BLaER1 (cell line): ENCODE data around the gene SLC7A10.
"Not testable (repeated sequence)": the region's sequence is repeated elsewhere in the genome, so short reads cannot be mapped to it uniquely, and the experiment has no call there.

Experiments used
- H3K27ac ChIP-seq: shearing (Covaris generic); formaldehyde crosslinking; 2 replicates; pipeline ENCODE4 v1.8.1; 2022
- H3K27me3 ChIP-seq: shearing (Covaris generic); formaldehyde crosslinking; 2 replicates; pipeline ENCODE4 v1.8.1; 2022
- H3K36me3 ChIP-seq: shearing (Covaris generic); formaldehyde crosslinking; 2 replicates; pipeline ENCODE4 v1.8.1; 2022
- H3K4me1 ChIP-seq: shearing (Covaris generic); formaldehyde crosslinking; 2 replicates; pipeline ENCODE4 v1.8.1; 2022
- H3K4me2 ChIP-seq: shearing (Covaris generic); formaldehyde crosslinking; 2 replicates; pipeline ENCODE4 v1.8.1; 2022
- H3K4me3 ChIP-seq: shearing (Covaris generic); formaldehyde crosslinking; 2 replicates; pipeline ENCODE4 v1.8.1; 2022
- H3K9ac ChIP-seq: shearing (Covaris generic); formaldehyde crosslinking; 2 replicates; pipeline ENCODE4 v1.8.1; 2022
- H3K9me3 ChIP-seq: shearing (Covaris generic); formaldehyde crosslinking; 2 replicates; pipeline ENCODE4 v1.8.1; 2022
- H4K20me1 ChIP-seq: shearing (Covaris generic); formaldehyde crosslinking; 2 replicates; pipeline ENCODE4 v1.8.1; 2022
- Cebpa-rat ChIP-seq: shearing (Covaris generic); IDR thresholded peaks from 2 replicates; pipeline ENCODE4 v1.8.1; 2022

Gene SLC7A10

GRCh38 chr19:33191501-33191900 lies 34.1 kb downstream of the SLC7A10 start:
- TF ChIP-seq Cebpa-rat = no peak
- no peak overlapping the region for H3K4me2 ChIP-seq
- H3K9me3 ChIP-seq = no peaks in the 10 kb centered on the region
- no peaks in the 10 kb centered on the region for H3K27me3 ChIP-seq
- no peak overlapping the region for H3K27ac ChIP-seq
- H3K36me3 ChIP-seq = peaks cover 2% of the 10 kb centered on the region; the same call in 1 of the 2 replicates
- H3K4me1 ChIP-seq = peaks cover 46% of the 10 kb centered on the region
- no peak overlapping the region for H3K9ac ChIP-seq
- peaks cover 15% of the 10 kb centered on the region for H4K20me1 ChIP-seq
- no peak overlapping the region for H3K4me3 ChIP-seq

GRCh38 chr19:33191092-33191491 lies 34.6 kb downstream of the SLC7A10 start:
- H3K4me3 ChIP-seq, H3K9ac ChIP-seq, H3K9me3 ChIP-seq, H3K27me3 ChIP-seq, H3K4me2 ChIP-seq, H3K36me3 ChIP-seq, H3K27ac ChIP-seq: not testable (repeated sequence)
- peaks cover 11% of the 10 kb centered on the region for H4K20me1 ChIP-seq
- peaks cover 46% of the 10 kb centered on the region for H3K4me1 ChIP-seq

GRCh38 chr19:33189453-33189852 lies 36.2 kb downstream of the SLC7A10 start:
- Histone ChIP-seq H3K27me3 (no peaks in the 10 kb centered on the region), H3K9me3 (no peaks in the 10 kb centered on the region), H3K4me2 (no peak overlapping the region)

GRCh38 chr19:33187183-33187540 lies 38.5 kb downstream of the SLC7A10 start:
- Histone ChIP-seq H3K9ac (no peak overlapping the region), H3K27me3 (no peaks in the 10 kb centered on the region), H3K36me3 (no peaks in the 10 kb centered on the region), H3K4me1 (peaks cover 56% of the 10 kb centered on the region), H3K27ac (peak overlapping the region; percentile 64; the same call in 1 of the 2 replicates), H4K20me1 (no peaks in the 10 kb centered on the region), H3K4me3 (no peak overlapping the region), H3K4me2 (peak overlapping the region; percentile 88), H3K9me3 (no peaks in the 10 kb centered on the region)
- no peak for TF ChIP-seq Cebpa-rat

More at GRCh38 chr19:33189453-33189852, 36.2 kb downstream of the SLC7A10 start:
- Histone ChIP-seq H3K27ac (no peak overlapping the region), H3K36me3 (no peaks in the 10 kb centered on the region), H3K9ac (no peak overlapping the region), H4K20me1 (no peaks in the 10 kb centered on the region), H3K4me1 (peaks cover 53% of the 10 kb centered on the region), H3K4me3 (no peak overlapping the region)
- no peak for TF ChIP-seq Cebpa-rat

GRCh38 chr19:33186431-33187182 lies 39.0 kb downstream of the SLC7A10 start:
- Histone ChIP-seq H3K4me2 (peak overlapping the region; percentile 88), H3K4me1 (peaks cover 62% of the 10 kb centered on the region)

GRCh38 chr19:33177417-33177979 lies 48.2 kb downstream of the SLC7A10 start:
- Histone ChIP-seq H3K27ac (peak overlapping the region; percentile 62), H3K9ac (peak overlapping the region; percentile 66)

More at GRCh38 chr19:33186431-33187182, 39.0 kb downstream of the SLC7A10 start:
- no peaks in the 10 kb centered on the region for H3K9me3 ChIP-seq
- H3K27ac ChIP-seq = peak overlapping the region; percentile 64
- H3K27me3 ChIP-seq = no peaks in the 10 kb centered on the region
- H3K36me3 ChIP-seq = no peaks in the 10 kb centered on the region
- peak overlapping the region; percentile 59; the same call in 1 of the 2 replicates for H3K9ac ChIP-seq
- H3K4me3 ChIP-seq = peak overlapping the region; percentile 38; the same call in 1 of the 2 replicates
- TF ChIP-seq Cebpa-rat = peak; percentile 62; the same call in 1 of the 2 replicates
- H4K20me1 ChIP-seq = no peaks in the 10 kb centered on the region

GRCh38 chr19:33176670-33177416 lies 48.8 kb downstream of the SLC7A10 start:
- peak overlapping the region; percentile 91 for H3K27ac ChIP-seq
- no peaks in the 10 kb centered on the region for H3K27me3 ChIP-seq
- peak overlapping the region; percentile 94 for H3K9ac ChIP-seq
- H4K20me1 ChIP-seq = no peaks in the 10 kb centered on the region
- no peaks in the 10 kb centered on the region for H3K9me3 ChIP-seq
- TF ChIP-seq Cebpa-rat = no peak
- H3K4me1 ChIP-seq = peaks cover 66% of the 10 kb centered on the region
- H3K4me2 ChIP-seq = peak overlapping the region; percentile 90
- H3K4me3 ChIP-seq = peak overlapping the region; percentile 78
- H3K36me3 ChIP-seq = no peaks in the 10 kb centered on the region

More at GRCh38 chr19:33177417-33177979, 48.2 kb downstream of the SLC7A10 start:
- Histone ChIP-seq H3K36me3 (no peaks in the 10 kb centered on the region), H3K9me3 (no peaks in the 10 kb centered on the region), H3K4me1 (peaks cover 64% of the 10 kb centered on the region), H3K4me3 (peak overlapping the region; percentile 78), H3K27me3 (no peaks in the 10 kb centered on the region), H4K20me1 (no peaks in the 10 kb centered on the region), H3K4me2 (peak overlapping the region; percentile 90)
- TF ChIP-seq Cebpa-rat = no peak

GRCh38 chr19:33175886-33176669 lies 49.6 kb downstream of the SLC7A10 start:
- peak overlapping the region; percentile 78 for H3K4me3 ChIP-seq
- peak overlapping the region; percentile 90 for H3K4me2 ChIP-seq
- peak overlapping the region; percentile 91 for H3K27ac ChIP-seq
- TF ChIP-seq Cebpa-rat = no peak
- H3K9me3 ChIP-seq = no peaks in the 10 kb centered on the region
- H3K9ac ChIP-seq = peak overlapping the region; percentile 94
- peaks cover 68% of the 10 kb centered on the region for H3K4me1 ChIP-seq
- no peaks in the 10 kb centered on the region for H3K36me3 ChIP-seq
- H3K27me3 ChIP-seq = no peaks in the 10 kb centered on the region
- H4K20me1 ChIP-seq = no peaks in the 10 kb centered on the region

GRCh38 chr19:33175156-33175782 lies 50.4 kb downstream of the SLC7A10 start:
- Histone ChIP-seq H3K36me3 (no peaks in the 10 kb centered on the region), H3K4me2 (peak overlapping the region; percentile 90), H3K27me3 (no peaks in the 10 kb centered on the region), H3K4me3 (peak overlapping the region; percentile 78), H3K9ac (peak overlapping the region; percentile 94; the same call in 1 of the 2 replicates), H4K20me1 (no peaks in the 10 kb centered on the region), H3K9me3 (peaks cover under 1% of the 10 kb centered on the region; the same call in 1 of the 2 replicates), H3K27ac (no peak overlapping the region), H3K4me1 (peaks cover 70% of the 10 kb centered on the region)
- TF ChIP-seq Cebpa-rat = no peak
